ENCODE data around the gene NIPSNAP2. TPM values are rescaled to one million over a fixed set of nuclear protein-coding genes. Genes with fewer than 3 reads are reported as not detected.

NIPSNAP2 gene
- total and polyA plus RNA-seq, 2 of the 13 experiments (the other 11 are each of a cell fraction or from before 2014, with no cell fraction given), result 40.3 to 61.5 TPM

- TF ChIP-seq ZNF562 (CRISPR knock-in tag; IDR thresholded peaks at IDR 0.05; ENCODE audit: borderline replicate concordance) (no peak), KLF16 (CRISPR knock-in tag; IDR thresholded peaks at IDR 0.05) (peak in 1 of 2 experiments; percentile 22; a peak in 2 of 4 replicates), SMYD3 (CRISPR knock-in tag; IDR thresholded peaks at IDR 0.05) (0 out of 2 replicates have a peak, but pooled peaks have one; percentile 20), YY1 (IDR thresholded peaks at IDR 0.05; ENCODE audit: insufficient read depth, insufficient replicate concordance, low read depth, low read length) (peak; percentile 94), ZNF639 (CRISPR knock-in tag; conservative IDR thresholded peaks at IDR 0.05) (no peak), ZNF296 (CRISPR knock-in tag; conservative IDR thresholded peaks at IDR 0.05) (peak; percentile 57; the same call in 1 of the 2 replicates), GTF3A (CRISPR knock-in tag; conservative IDR thresholded peaks at IDR 0.05) (no peak), PAWR (CRISPR knock-in tag; IDR thresholded peaks at IDR 0.05; ENCODE audit: borderline replicate concordance) (no peak), ETV5 (CRISPR knock-in tag; IDR thresholded peaks at IDR 0.05; ENCODE audit: borderline replicate concordance) (peak; percentile 27; the same call in 1 of the 2 replicates), ZNF280D (CRISPR knock-in tag; IDR thresholded peaks at IDR 0.05) (no peak), ATF2 (CRISPR knock-in tag; IDR thresholded peaks at IDR 0.05) (no peak), REST (IDR thresholded peaks at IDR 0.05; ENCODE audit: borderline replicate concordance in 1 of 2, low read depth in 1 of 2, low read length in 2 of 2) (peak in 1 of 2 experiments; percentile 7; a peak in 1 of 4 replicates), KLF12 (CRISPR knock-in tag; IDR thresholded peaks at IDR 0.05; ENCODE audit: borderline replicate concordance) (peak; percentile 75; the same call in 1 of the 2 replicates), ZNF329 (CRISPR knock-in tag; IDR thresholded peaks at IDR 0.05; ENCODE audit: low read depth) (0 out of 2 replicates have a peak, but pooled peaks have one; percentile 62), MTERF4 (CRISPR knock-in tag; IDR thresholded peaks at IDR 0.05) (no peak), HOXA5 (CRISPR knock-in tag; IDR thresholded peaks at IDR 0.05) (peak; percentile 78; the same call in 1 of the 2 replicates)
Observed at GRCh38 chr7:55964261-55965099, at the start of gene NIPSNAP2 (continued).
